Panc1 (cell line): Measurements from ENCODE around the gene LNPEP. TPM values are rescaled to one million over a fixed set of nuclear protein-coding genes. Genes with fewer than 3 reads are reported as not detected.

Experiments used
- ATAC-seq: fragments of 200-7000 bp; cut with Tn5 transposase; 2 replicates; pipeline ENCODE4 v1.9.1; 2020; ENCODE audit warnings: mild to moderate bottlenecking, moderate library complexity
- BruUV-seq: library from RNA; stranded (reverse); fragments of 400-500 nt; replicated peaks from 2 replicates; lab custom pipeline; 2021; lab: Mats Ljungman, UMichigan
- CTCF ChIA-PET: fragments of 300-600 bp; sonication (Branson Sonifier 250); formaldehyde crosslinking; loops from one replicate; lab custom pipeline; 2022; ENCODE audit warnings: antibody characterized with exemption; lab: Charles Lee
- POLR2A ChIA-PET: fragments of 300-600 bp; sonication (Branson Sonifier 250); formaldehyde crosslinking; loops from one replicate; lab custom pipeline; 2022; ENCODE audit warnings: antibody characterized with exemption; lab: Charles Lee
- DNase-seq: peaks from one replicate; pipeline ENCODE4 v3.0.0-alpha.2; 2010; ENCODE audit warnings: low read depth, low spot score
- H3K27ac ChIP-seq: 2 replicates; pipeline ENCODE4 v1.5.1; 2011; ENCODE audit warnings: mild to moderate bottlenecking, low read length, inconsistent platforms
- H3K27me3 ChIP-seq: fragments of 200-500 bp; sonication (Bioruptor generic); 2 replicates; pipeline ENCODE4 v1.6.0; 2014; ENCODE audit warnings: low read length, inconsistent platforms; ENCODE audit not compliant: control insufficient read depth, insufficient read depth
- H3K36me3 ChIP-seq: fragments of 200-500 bp; sonication (Bioruptor generic); 2 replicates; pipeline ENCODE4 v1.5.1; 2014; ENCODE audit warnings: inconsistent platforms, mild to moderate bottlenecking, low read length, moderate library complexity; ENCODE audit not compliant: control insufficient read depth, insufficient read depth
- H3K4me1 ChIP-seq: 2 replicates; pipeline ENCODE4 v1.5.1; 2011; ENCODE audit warnings: inconsistent platforms, mild to moderate bottlenecking, low read length, moderate library complexity; ENCODE audit not compliant: control insufficient read depth, insufficient read depth
- H3K4me3 ChIP-seq, 2 experiments: 2 replicates each; pipeline ENCODE4 v1.5.1; 2011 to 2012; ENCODE audit warnings: low read depth in 2 of 2, low read length in 2 of 2, mild to moderate bottlenecking in 2 of 2, inconsistent platforms in 1 of 2, moderate library complexity in 1 of 2
- H3K9me3 ChIP-seq: fragments of 200-500 bp; sonication (Bioruptor generic); 2 replicates; pipeline ENCODE4 v1.5.1; 2014; ENCODE audit warnings: low read depth, mild to moderate bottlenecking, inconsistent platforms, low read length, moderate library complexity; ENCODE audit not compliant: control insufficient read depth, insufficient read depth
- CTCF ChIP-seq: fragments of 450-650 bp; IDR thresholded peaks from 2 replicates; pipeline ENCODE4 v1.5.1; 2017; ENCODE audit warnings: mild to moderate bottlenecking
- POLR2AphosphoS5 ChIP-seq: IDR thresholded peaks from 2 replicates; pipeline ENCODE4 v1.6.1; 2012; ENCODE audit warnings: mild to moderate bottlenecking, low read depth, low read length, moderate library complexity
- REST ChIP-seq, 2 experiments: IDR thresholded peaks; 2 replicates each; pipeline ENCODE4 v1.6.1; 2011 to 2012; ENCODE audit warnings: low read depth in 2 of 2, control low read depth in 1 of 2, low read length in 1 of 2, mild to moderate bottlenecking in 1 of 2, moderate library complexity in 1 of 2; ENCODE audit not compliant: insufficient read depth in 1 of 2
- SIN3A ChIP-seq: IDR thresholded peaks from 2 replicates; pipeline ENCODE4 v1.6.1; 2012; ENCODE audit warnings: low read depth, mild to moderate bottlenecking, low read length, moderate library complexity, borderline replicate concordance; ENCODE audit not compliant: insufficient read depth
- TCF7L2 ChIP-seq: IDR thresholded peaks from 2 replicates; pipeline ENCODE4 v1.6.1; 2011; ENCODE audit warnings: mild to moderate bottlenecking, low read depth, low read length, inconsistent platforms
- in situ Hi-C: cut with HindIII; loops from 2 replicates; pipeline ENCODE4 v1.10.0; 2016; ENCODE audit warnings: low sequenced_read_pairs, low pct_unique_long_range_greater_than_20kb
- intact Hi-C: fragments of 100-400 bp; cut with micrococcal nuclease; formaldehyde crosslinking; loops from one replicate; pipeline ENCODE4 v1.10.0; 2022; ENCODE audit not compliant: unreplicated experiment
- total RNA-seq: library from RNA; stranded (reverse); gene quantifications from one replicate; pipeline ENCODE4 v1.2.1, GENCODE V29; 2021; ENCODE audit not compliant: unreplicated experiment

The LNPEP gene
- total RNA-seq, 1 experiment from 2014 or later, result 46.6 TPM

DNA sequence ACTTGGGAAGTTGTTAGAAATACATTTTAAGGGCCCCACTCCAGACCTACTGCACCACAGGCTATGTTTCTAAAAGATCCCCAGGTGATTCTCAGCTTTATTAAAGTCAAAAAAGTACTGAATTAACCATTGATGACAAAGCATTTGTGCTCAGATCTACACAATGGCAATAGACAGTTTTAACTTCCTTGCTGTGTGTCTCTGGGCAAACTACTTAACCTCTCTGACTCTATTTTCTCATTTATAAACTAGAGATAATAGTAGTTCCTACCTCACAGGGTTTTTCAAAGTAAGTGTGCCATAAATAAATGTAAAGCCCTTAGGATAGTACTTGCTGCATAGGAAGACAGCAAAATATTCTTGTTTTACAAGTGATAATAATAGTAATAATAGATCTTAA lies 140.2 kb downstream of the LNPEP start:
- CTCF ChIA-PET, result no interaction called here
- in situ Hi-C loops, result no loop called here
- no TSS peak for BruUV-seq

DNA sequence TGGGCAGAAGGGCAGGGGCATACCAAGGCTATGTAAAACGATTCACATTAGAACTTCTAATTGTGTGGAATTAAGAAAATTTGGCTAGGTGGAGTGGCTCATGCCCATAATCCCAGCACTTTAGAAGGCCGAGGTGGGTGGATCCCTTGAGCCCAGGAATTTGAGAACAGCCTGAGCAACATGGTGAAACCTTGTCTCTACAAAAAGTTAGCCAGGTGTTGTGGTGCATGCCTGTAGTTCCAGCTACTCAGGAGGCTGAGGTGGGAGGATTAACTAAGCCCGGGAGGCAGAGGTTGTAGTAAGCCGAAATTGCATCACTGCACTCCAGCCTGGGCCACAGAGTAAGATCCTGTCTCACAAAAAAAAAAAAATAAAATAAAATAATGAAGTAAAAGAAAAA lies 141.4 kb downstream of the LNPEP start:
- no peaks in the 10 kb centered on the region for H3K9me3 ChIP-seq
- in situ Hi-C loops (no loop called here), intact Hi-C loops (no loop called here)
- ATAC-seq (no peak), DNase-seq (no peak)
- BruUV-seq, result no TSS peak
- TF ChIP-seq POLR2AphosphoS5 (no peak), CTCF (no peak), TCF7L2 (no peak), REST (IDR thresholded peaks at IDR 0.05; ENCODE audit: insufficient read depth in 1 of 2, low read depth in 2 of 2, low read length in 1 of 2) (no peak), SIN3A (no peak)
- CTCF ChIA-PET, result no interaction called here
- no peaks in the 10 kb centered on the region for H3K4me1 ChIP-seq
- H3K4me3 ChIP-seq, result no peak overlapping the region
- H3K27me3 ChIP-seq, result no peaks in the 10 kb centered on the region
- POLR2A ChIA-PET, result no interaction called here
- no peak overlapping the region for H3K27ac ChIP-seq
- no peaks in the 10 kb centered on the region for H3K36me3 ChIP-seq

More for the DNA sequence above, 140.2 kb downstream of the LNPEP start:
- no peak for ATAC-seq
- Histone ChIP-seq H3K27me3 (no peaks in the 10 kb centered on the region), H3K36me3 (no peaks in the 10 kb centered on the region), H3K4me3 (no peak overlapping the region), H3K4me1 (no peaks in the 10 kb centered on the region), H3K27ac (no peak overlapping the region), H3K9me3 (no peaks in the 10 kb centered on the region)
- DNase-seq, result no peak
- TF ChIP-seq POLR2AphosphoS5, result no peak
- TF ChIP-seq SIN3A, result no peak
- TF ChIP-seq REST (IDR thresholded peaks at IDR 0.05; ENCODE audit: insufficient read depth in 1 of 2, low read depth in 2 of 2, low read length in 1 of 2), result no peak
- TF ChIP-seq TCF7L2, result no peak
- no peak for TF ChIP-seq CTCF
- intact Hi-C loops, result no loop called here
- POLR2A ChIA-PET, result no interaction called here
